Upper lobe of left lung (tissue), 6 donors: Measurements from ENCODE around the gene SLC9A9. TPM values are rescaled to one million over a fixed set of nuclear protein-coding genes. Genes with fewer than 3 reads are reported as not detected.

Source experiments
- ATAC-seq, 2 donors: fragments of 200-7000 bp; cut with Tn5 transposase; one replicate each; pipeline ENCODE4 v1.9.1; 2022; ENCODE audit warnings: mild to moderate bottlenecking in 2 of 2, moderate library complexity in 2 of 2; ENCODE audit not compliant: low FRiP score in 2 of 2
- DNase-seq, 2 donors: peaks; one replicate each; pipeline ENCODE4 v3.0.0-alpha.2; 2019 to 2020
- H3K27ac ChIP-seq, 4 donors: fragments of 200-600 bp; sonication (generic); one replicate each; pipeline ENCODE4 v1.5.1; 2016 to 2019
- H3K27me3 ChIP-seq, 4 donors: fragments of 200-600 bp; sonication (generic); one replicate each; pipeline ENCODE4 v1.5.1; 2017 to 2019
- H3K36me3 ChIP-seq, 4 donors: fragments of 200-600 bp; sonication (generic); one replicate each; pipeline ENCODE4 v1.5.1; 2016 to 2019
- H3K4me1 ChIP-seq, 4 donors: fragments of 200-600 bp; sonication (generic); one replicate each; pipeline ENCODE4 v1.5.1; 2018 to 2019
- H3K4me3 ChIP-seq, 4 donors: fragments of 200-600 bp; sonication (generic); one replicate each; pipeline ENCODE4 v1.5.1; 2017 to 2019; ENCODE audit warnings: mild to moderate bottlenecking in 2 of 4, moderate library complexity in 1 of 4
- H3K9me3 ChIP-seq, 4 donors: fragments of 200-600 bp; sonication (generic); one replicate each; pipeline ENCODE4 v1.5.1; 2018 to 2019
- EP300 ChIP-seq, 4 donors: sonication (generic); formaldehyde crosslinking; IDR thresholded peaks; one replicate each; pipeline ENCODE4 v1.5.1; 2017; ENCODE audit warnings: antibody characterized with exemption in 4 of 4, control low read depth in 2 of 4
- POLR2A ChIP-seq, 4 donors: fragments of 450-650 bp; IDR thresholded peaks; one replicate each; pipeline ENCODE4 v1.5.1; 2016 to 2017; ENCODE audit warnings: antibody characterized with exemption in 4 of 4, mild to moderate bottlenecking in 2 of 4
- POLR2AphosphoS5 ChIP-seq, 2 donors: sonication (generic); formaldehyde crosslinking; IDR thresholded peaks; one replicate each; pipeline ENCODE4 v1.5.1; 2017; ENCODE audit warnings: antibody characterized with exemption in 2 of 2
- WGBS, 2 donors: methylation state at CpG; one replicate each; pipeline ENCODE4 v1.1.5; 2017 to 2018; 5-methylcytosine and 5-hydroxymethylcytosine counted together
- total RNA-seq, 6 donors: library from RNA; depleted of rRNA in 4 of 6; stranded (reverse); fragments of >200 nt in 4 of 6; gene quantifications; one replicate each; pipeline versions ENCODE4 v1.1.0 to v1.2.1, GENCODE V29; 2016 to 2021
- TF ChIP-seq, protein P1 (sequence below), 6 experiments: fragments of 450-650 bp in 4 of 6; fragments of 200-600 bp in 2 of 6; sonication (generic) in 2 of 6; IDR thresholded peaks; one replicate each; pipeline ENCODE4 v1.5.1; 2016 to 2019; ENCODE audit warnings: antibody characterized with exemption in 6 of 6
- donor health status: DM: no; HTN: no; CAD: no; lungs with moderate emphysema.
- donor health status: DM: no; HTN: yes; CAD: no; lungs with severe emphysema.

Gene SLC9A9
- total RNA-seq, 6 donors from 2014 or later, result 4.2 to 20.4 (median 8.7) TPM

DNA sequence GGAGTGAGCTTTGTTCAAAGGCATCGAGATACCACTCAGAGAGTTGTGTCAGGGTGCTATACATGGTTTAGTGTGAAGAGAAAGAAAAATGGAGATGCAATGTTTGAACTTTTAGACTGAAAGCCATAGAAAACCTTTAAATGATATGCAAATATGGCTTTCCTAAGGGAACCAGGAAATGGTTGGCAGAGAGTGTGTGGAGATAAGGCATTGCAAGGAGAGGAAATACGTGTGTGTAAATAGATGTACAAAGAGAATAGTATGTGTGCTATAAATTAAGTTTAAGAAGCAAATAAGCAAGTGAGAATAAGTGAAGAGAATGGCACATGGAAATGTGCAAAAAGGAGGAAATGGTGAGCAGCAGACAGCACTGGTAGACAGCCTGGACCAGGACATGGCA lies 198.1 kb downstream of the SLC9A9 start:
- ATAC-seq (no peak), DNase-seq (no peak)
- WGBS, 2 donors, result 84 to 88% methylated on average over 2 of the region's 2 CpGs
- Histone ChIP-seq H3K4me3 (no peak overlapping the region), H3K27ac (no peak overlapping the region), H3K4me1 (no peaks in the 10 kb centered on the region), H3K9me3 (no peaks in the 10 kb centered on the region), H3K27me3 (no peaks in the 10 kb centered on the region), H3K36me3 (no peaks in the 10 kb centered on the region)
- TF ChIP-seq EP300 (IDR thresholded peaks at IDR 0.05), result no peak
- no peak for TF ChIP-seq POLR2A (IDR thresholded peaks at IDR 0.05)
- no peak for TF ChIP-seq POLR2AphosphoS5 (IDR thresholded peaks at IDR 0.05)
- TF ChIP-seq, protein P1, sequence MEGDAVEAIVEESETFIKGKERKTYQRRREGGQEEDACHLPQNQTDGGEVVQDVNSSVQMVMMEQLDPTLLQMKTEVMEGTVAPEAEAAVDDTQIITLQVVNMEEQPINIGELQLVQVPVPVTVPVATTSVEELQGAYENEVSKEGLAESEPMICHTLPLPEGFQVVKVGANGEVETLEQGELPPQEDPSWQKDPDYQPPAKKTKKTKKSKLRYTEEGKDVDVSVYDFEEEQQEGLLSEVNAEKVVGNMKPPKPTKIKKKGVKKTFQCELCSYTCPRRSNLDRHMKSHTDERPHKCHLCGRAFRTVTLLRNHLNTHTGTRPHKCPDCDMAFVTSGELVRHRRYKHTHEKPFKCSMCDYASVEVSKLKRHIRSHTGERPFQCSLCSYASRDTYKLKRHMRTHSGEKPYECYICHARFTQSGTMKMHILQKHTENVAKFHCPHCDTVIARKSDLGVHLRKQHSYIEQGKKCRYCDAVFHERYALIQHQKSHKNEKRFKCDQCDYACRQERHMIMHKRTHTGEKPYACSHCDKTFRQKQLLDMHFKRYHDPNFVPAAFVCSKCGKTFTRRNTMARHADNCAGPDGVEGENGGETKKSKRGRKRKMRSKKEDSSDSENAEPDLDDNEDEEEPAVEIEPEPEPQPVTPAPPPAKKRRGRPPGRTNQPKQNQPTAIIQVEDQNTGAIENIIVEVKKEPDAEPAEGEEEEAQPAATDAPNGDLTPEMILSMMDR (IDR thresholded peaks at IDR 0.05), result no peak

DNA sequence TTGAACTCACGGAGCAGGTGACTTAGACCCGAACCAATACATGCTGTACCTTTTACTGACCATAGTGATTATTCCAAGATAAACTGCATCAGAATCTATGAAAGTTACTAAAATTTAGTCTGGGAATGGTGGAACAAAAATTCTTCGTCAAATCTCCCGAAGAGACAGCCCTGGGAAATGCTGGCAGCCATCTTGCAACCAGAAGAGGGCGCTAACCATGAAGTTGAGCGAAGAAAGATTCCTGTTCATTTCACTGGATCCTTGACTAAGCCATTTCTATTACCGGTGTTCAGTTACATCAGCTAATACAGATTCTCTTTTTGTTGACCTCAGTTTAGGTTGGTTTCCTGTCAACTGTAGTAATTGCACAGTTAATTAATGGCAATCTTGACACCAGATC lies 199.6 kb downstream of the SLC9A9 start:
- WGBS, 2 donors, result 88 to 95% methylated on average over 7 of the region's 7 CpGs
- ATAC-seq (no peak), DNase-seq (no peak)
- TF ChIP-seq, protein P1 (IDR thresholded peaks at IDR 0.05), result peak in 1 of 6 experiments; percentile 13
- no peak for TF ChIP-seq POLR2AphosphoS5 (IDR thresholded peaks at IDR 0.05)
- no peaks in the 10 kb centered on the region for H3K36me3 ChIP-seq
- no peak overlapping the region for H3K27ac ChIP-seq
- H3K9me3 ChIP-seq, result no peaks in the 10 kb centered on the region
- peaks cover 0 to 6% (median 2%) of the 10 kb centered on the region in 4 donors for H3K4me1 ChIP-seq
- no peak overlapping the region for H3K4me3 ChIP-seq
- H3K27me3 ChIP-seq, result no peaks in the 10 kb centered on the region

DNA sequence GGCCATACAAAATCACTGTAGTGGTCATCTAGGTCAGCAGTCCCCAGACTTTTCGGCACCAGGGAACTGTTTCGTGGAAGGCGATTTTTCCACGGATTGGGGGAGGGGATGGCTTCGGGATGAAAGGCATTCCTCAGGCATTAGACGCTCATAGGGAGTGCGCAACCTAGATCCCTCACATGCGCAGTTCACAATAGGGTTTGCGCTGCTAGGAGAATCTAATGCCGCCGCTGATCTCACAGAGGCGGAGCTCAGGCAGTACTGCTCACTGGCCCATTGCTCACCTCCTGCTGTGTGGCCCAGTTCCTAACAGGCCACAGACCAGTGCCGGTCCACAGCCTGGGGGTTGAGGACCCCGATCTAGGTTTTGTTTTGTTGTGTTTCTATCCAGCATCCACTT lies 200.1 kb downstream of the SLC9A9 start:
- Histone ChIP-seq H3K9me3 (no peaks in the 10 kb centered on the region), H3K27me3 (no peaks in the 10 kb centered on the region), H3K27ac (no peak overlapping the region), H3K36me3 (no peaks in the 10 kb centered on the region), H3K4me3 (no peak overlapping the region), H3K4me1 (peaks cover 0 to 6% (median 2%) of the 10 kb centered on the region in 4 donors)
- TF ChIP-seq, protein P1 (IDR thresholded peaks at IDR 0.05), result no peak
- TF ChIP-seq POLR2A (IDR thresholded peaks at IDR 0.05) (no peak), EP300 (IDR thresholded peaks at IDR 0.05) (no peak), POLR2AphosphoS5 (IDR thresholded peaks at IDR 0.05) (no peak)
- ATAC-seq (no peak), DNase-seq (no peak)
- 96 to 97% methylated on average over 13 to 14 of the region's 14 CpGs for WGBS, 2 donors

DNA sequence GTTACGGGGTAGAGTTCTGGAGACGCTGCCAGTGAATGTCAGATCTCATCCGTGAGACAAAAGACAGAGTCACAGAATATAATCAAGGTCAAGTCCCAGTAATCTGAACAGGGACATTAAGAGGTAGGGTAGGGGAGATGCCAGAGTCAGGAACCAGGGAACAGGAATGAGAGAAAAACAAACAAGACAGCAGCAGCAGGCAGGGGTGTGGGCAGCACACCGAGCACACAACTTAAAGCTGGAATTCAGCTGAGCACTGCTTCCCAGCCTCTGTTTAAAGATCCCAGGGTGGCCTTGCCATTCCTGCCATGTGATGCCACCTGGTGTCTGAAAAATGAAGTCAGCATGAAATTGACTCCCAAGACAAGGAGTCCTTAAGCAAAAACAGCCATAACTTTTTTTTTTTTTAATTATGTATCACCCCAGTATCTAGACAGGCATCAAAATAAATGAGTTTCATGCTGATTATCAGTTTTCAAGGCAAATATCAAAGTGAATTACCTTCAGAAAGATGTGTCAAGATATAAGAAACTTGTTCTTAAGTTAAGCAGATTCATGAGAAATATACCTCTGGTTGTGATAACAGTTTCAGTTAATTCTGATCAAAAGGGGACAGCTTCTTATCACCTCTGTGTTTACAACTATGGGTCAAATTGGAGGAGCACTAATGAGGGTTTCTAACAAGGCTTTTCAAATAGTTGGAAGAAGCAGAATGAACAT lies 203.7 kb downstream of the SLC9A9 start:
- H3K27ac ChIP-seq, result peak overlapping the region in 1 of 4 donors; percentile 23
- ATAC-seq (peak; percentile 80 to 84), DNase-seq (peak in 1 of 2 donors; percentile 73)
- TF ChIP-seq POLR2A (IDR thresholded peaks at IDR 0.05), result no peak
- TF ChIP-seq, protein P1 (IDR thresholded peaks at IDR 0.05), result peak; percentile 49 to 65 (median 57)
- TF ChIP-seq EP300 (IDR thresholded peaks at IDR 0.05), result no peak
- no peak for TF ChIP-seq POLR2AphosphoS5 (IDR thresholded peaks at IDR 0.05)
- no peaks in the 10 kb centered on the region for H3K36me3 ChIP-seq
- H3K27me3 ChIP-seq, result no peaks in the 10 kb centered on the region
- H3K4me3 ChIP-seq, result no peak overlapping the region
- peaks cover 0 to 6% (median 2%) of the 10 kb centered on the region in 4 donors for H3K4me1 ChIP-seq
- H3K9me3 ChIP-seq, result no peaks in the 10 kb centered on the region
- 40 to 44% methylated on average over 4 of the region's 4 CpGs for WGBS, 2 donors

DNA sequence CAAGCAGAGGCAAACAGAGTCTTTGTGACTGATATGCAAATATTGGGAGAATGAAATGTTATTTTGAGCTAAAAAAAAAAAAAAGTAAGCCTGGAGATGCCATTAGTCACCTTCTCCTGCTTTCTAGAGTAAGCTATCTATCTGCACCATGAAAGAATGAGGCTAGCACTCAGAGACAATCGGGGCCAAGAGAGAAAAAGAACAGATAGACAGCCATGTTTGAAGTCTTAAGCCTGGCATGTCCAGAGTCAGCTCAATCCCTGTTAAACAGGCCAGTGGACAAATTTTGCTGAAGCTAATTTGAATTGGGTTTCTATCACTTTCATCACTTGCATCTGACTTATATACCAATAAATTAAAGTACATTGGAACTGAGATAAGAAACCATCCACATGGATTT lies 204.4 kb downstream of the SLC9A9 start:
- ATAC-seq (no peak), DNase-seq (no peak)
- Histone ChIP-seq H3K4me1 (peaks cover 0 to 6% (median 2%) of the 10 kb centered on the region in 4 donors), H3K9me3 (no peaks in the 10 kb centered on the region), H3K36me3 (no peaks in the 10 kb centered on the region), H3K4me3 (no peak overlapping the region), H3K27me3 (no peaks in the 10 kb centered on the region), H3K27ac (peak overlapping the region in 1 of 4 donors; percentile 23)
- WGBS, 2 donors, result 82 to 92% methylated on average over 1 of the region's 1 CpG
- TF ChIP-seq, protein P1 (IDR thresholded peaks at IDR 0.05), result no peak
- TF ChIP-seq POLR2AphosphoS5 (IDR thresholded peaks at IDR 0.05) (no peak), EP300 (IDR thresholded peaks at IDR 0.05) (no peak), POLR2A (IDR thresholded peaks at IDR 0.05) (no peak)
